Measurements from ENCODE around the gene LBR. TPM values are rescaled to one million over a fixed set of nuclear protein-coding genes. Genes with fewer than 3 reads are reported as not detected.

The LBR gene
- total and polyA plus RNA-seq, 2 donors from 2014 or later, result 13.1 to 80.2 TPM

DNA sequence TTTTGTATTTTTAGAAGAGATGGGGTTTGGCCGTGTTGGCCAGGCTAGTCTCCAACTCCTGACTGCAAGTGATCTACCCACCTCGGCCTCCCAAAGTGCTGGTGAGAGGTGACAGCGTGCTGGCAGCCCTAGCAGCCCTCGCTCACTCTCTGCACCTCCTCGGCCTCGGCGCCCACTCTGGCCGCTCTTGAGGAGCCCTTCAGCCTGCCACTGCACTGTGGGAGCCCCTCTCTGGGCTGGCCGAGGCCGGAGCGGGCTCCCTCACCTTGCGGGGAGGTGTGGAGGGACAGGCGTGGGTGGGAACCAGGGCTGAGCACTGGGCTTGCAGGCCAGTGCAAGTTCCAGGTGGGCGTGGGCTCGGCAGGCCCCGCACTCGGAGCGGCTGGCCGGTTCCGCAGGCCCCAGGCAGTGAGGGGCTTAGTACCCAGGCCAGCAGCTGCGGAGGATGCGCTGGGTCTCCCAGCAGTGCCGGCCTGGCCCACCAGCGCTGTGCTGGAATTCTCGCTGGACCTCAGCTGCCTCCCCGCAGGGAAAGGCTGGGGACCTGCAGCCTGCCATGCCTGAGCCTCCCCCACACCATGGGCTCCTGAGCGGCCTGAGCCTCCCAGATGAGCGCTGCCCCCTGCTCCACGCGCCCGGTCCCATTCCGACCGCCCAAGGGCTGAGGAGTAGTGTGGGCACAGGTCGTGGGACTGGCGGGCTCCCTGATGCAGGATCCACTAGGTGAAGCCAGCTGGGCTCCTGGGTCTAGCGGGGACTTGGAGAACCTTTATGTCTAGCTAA, 3.4 kb upstream of the LBR start:
- Histone ChIP-seq H3K4me3 (ENCODE audit: low read length in 3 of 3) (no peak overlapping the region), H3K27me3 (ENCODE audit: control insufficient read depth, insufficient read depth, low read length) (no peaks in the 10 kb centered on the region), H3K27ac (ENCODE audit: low read depth in 2 of 2, low read length in 2 of 2) (no peak overlapping the region), H3K9ac (ENCODE audit: low read length in 3 of 3) (no peak overlapping the region), H3K9me3 (ENCODE audit: control insufficient read depth in 2 of 3, insufficient read depth in 1 of 3, low read length in 3 of 3) (no peaks in the 10 kb centered on the region), H3K4me1 (ENCODE audit: control insufficient read depth in 2 of 3, insufficient read depth in 2 of 3, low read depth in 1 of 3, low read length in 3 of 3) (peaks cover 0 to 4% (median 0%) of the 10 kb centered on the region in 3 donors), H3K36me3 (ENCODE audit: control insufficient read depth in 2 of 3, insufficient read depth in 3 of 3, low read length in 3 of 3) (no peaks in the 10 kb centered on the region)
- DNase-seq (no peak), FAIRE-seq (no peak)
- intact Hi-C loops (cut with DNase I), result no loop called here
- TF ChIP-seq, protein P1, sequence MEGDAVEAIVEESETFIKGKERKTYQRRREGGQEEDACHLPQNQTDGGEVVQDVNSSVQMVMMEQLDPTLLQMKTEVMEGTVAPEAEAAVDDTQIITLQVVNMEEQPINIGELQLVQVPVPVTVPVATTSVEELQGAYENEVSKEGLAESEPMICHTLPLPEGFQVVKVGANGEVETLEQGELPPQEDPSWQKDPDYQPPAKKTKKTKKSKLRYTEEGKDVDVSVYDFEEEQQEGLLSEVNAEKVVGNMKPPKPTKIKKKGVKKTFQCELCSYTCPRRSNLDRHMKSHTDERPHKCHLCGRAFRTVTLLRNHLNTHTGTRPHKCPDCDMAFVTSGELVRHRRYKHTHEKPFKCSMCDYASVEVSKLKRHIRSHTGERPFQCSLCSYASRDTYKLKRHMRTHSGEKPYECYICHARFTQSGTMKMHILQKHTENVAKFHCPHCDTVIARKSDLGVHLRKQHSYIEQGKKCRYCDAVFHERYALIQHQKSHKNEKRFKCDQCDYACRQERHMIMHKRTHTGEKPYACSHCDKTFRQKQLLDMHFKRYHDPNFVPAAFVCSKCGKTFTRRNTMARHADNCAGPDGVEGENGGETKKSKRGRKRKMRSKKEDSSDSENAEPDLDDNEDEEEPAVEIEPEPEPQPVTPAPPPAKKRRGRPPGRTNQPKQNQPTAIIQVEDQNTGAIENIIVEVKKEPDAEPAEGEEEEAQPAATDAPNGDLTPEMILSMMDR (IDR thresholded peaks at IDR 0.05; ENCODE audit: borderline replicate concordance, extremely low read depth, insufficient read depth), result no peak

DNA sequence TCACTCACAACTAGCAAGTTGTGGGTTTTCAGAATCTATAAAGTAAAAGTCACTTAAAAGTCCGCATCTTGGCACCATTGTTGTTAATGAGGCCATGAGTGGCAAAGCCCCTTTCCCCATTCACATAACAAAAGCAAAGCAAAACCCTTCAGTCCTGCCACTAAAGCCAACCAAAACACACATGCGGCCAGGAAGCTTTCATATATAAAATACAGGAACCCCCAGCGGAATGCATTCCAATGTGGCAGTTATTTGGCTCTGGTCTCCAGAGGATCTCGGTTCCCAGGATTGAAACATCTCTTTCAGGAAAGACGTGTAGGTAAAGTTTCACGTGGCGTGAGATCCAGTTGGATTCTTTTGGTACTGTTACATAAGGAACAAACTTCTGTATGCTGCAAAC, 2.5 kb upstream of the LBR start:
- no peaks in the 10 kb centered on the region for H3K36me3 ChIP-seq (ENCODE audit: control insufficient read depth in 2 of 3, insufficient read depth in 3 of 3, low read length in 3 of 3)
- TF ChIP-seq, protein P1 (IDR thresholded peaks at IDR 0.05; ENCODE audit: borderline replicate concordance, extremely low read depth, insufficient read depth), result no peak
- DNase-seq, result no peak
- no peaks in the 10 kb centered on the region for H3K9me3 ChIP-seq (ENCODE audit: control insufficient read depth in 2 of 3, insufficient read depth in 1 of 3, low read length in 3 of 3)
- no peak overlapping the region for H3K4me3 ChIP-seq (ENCODE audit: low read length in 3 of 3)
- peaks cover 0 to 7% (median 3%) of the 10 kb centered on the region in 3 donors for H3K4me1 ChIP-seq (ENCODE audit: control insufficient read depth in 2 of 3, insufficient read depth in 2 of 3, low read depth in 1 of 3, low read length in 3 of 3)
- FAIRE-seq, result no peak
- no peak overlapping the region for H3K9ac ChIP-seq (ENCODE audit: low read length in 3 of 3)
- intact Hi-C loops (cut with DNase I), result no loop called here
- H3K27ac ChIP-seq (ENCODE audit: low read depth in 2 of 2, low read length in 2 of 2), result no peak overlapping the region
- no peaks in the 10 kb centered on the region for H3K27me3 ChIP-seq (ENCODE audit: control insufficient read depth, insufficient read depth, low read length)

GRCh38 chr1:225428881-225429455, 1.1 kb upstream of the LBR start:
- peaks cover 5 to 11% (median 9%) of the 10 kb centered on the region in 3 donors for H3K4me1 ChIP-seq (ENCODE audit: control insufficient read depth in 2 of 3, insufficient read depth in 2 of 3, low read depth in 1 of 3, low read length in 3 of 3)
- H3K36me3 ChIP-seq (ENCODE audit: control insufficient read depth in 2 of 3, insufficient read depth in 3 of 3, low read length in 3 of 3), result no peaks in the 10 kb centered on the region
- H3K9me3 ChIP-seq (ENCODE audit: control insufficient read depth in 2 of 3, insufficient read depth in 1 of 3, low read length in 3 of 3), result no peaks in the 10 kb centered on the region
- H3K9ac ChIP-seq (ENCODE audit: low read length in 3 of 3), result peak overlapping the region; percentile 39 to 97 (median 82)
- peak overlapping the region in 1 of 2 donors; percentile 95 for H3K27ac ChIP-seq (ENCODE audit: low read depth in 2 of 2, low read length in 2 of 2)
- no peaks in the 10 kb centered on the region for H3K27me3 ChIP-seq (ENCODE audit: control insufficient read depth, insufficient read depth, low read length)
- FAIRE-seq, result no peak
- TF ChIP-seq, protein P1 (IDR thresholded peaks at IDR 0.05; ENCODE audit: borderline replicate concordance, extremely low read depth, insufficient read depth), result no peak
- peak overlapping the region; percentile 56 to 83 (median 78) for H3K4me3 ChIP-seq (ENCODE audit: low read length in 3 of 3)
- intact Hi-C loops (cut with DNase I), result no loop called here
- DNase-seq, result no peak
